ENCODE measurements around the gene TRIM44.
"Not testable (repeated sequence)": the region's sequence is repeated elsewhere in the genome, so short reads cannot be mapped to it uniquely, and the experiment has no call there.

TRIM44 gene

DNA sequence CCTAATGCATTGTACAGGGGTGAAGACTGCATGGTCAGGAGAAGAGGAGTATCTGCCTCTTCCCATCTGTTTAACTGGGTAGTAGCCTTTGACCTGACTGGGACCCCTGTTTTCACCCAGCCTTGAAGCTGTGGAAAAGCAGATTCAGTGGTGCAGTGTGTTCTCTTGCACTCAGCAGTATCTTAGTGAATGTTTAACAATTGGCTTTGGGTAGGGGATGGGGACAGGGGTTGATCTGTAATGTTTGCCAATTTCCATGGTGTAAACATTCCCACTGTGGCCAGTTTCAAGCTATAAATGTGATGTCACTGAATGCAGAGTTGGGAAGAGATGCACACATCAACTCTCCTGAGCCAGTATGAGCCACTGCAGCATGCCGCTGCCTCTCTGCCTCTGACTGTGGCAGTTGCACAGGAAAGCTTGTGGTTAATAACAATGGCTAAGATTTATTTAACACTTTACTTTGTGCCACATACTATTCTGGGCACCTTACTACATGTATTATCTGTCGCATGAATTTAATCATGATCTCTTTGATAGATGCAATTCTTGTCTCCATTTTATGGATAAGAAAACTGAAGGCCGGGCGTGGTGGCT lies 28.6 kb upstream of the TRIM44 start:
- no peak for DNase-seq

DNA sequence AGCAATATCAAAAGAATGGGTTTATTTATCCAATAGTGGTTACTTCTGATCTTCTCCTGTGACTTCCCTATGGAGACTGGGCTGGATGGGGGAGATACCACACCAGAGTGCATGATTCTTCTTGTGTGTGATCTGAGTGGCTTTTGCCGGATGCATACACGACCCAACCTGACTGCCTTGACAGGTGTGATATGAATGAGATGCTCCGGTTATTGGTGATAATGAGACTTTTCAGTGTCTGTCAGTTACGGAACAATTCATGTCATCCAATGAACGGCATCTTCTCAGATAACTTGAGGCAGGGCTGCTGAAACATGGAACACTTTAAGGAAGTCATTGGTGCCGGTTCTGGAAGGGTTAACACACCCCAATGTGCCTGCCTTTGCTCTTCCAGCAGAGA lies 26.6 kb upstream of the TRIM44 start:
- no peak for DNase-seq

DNA sequence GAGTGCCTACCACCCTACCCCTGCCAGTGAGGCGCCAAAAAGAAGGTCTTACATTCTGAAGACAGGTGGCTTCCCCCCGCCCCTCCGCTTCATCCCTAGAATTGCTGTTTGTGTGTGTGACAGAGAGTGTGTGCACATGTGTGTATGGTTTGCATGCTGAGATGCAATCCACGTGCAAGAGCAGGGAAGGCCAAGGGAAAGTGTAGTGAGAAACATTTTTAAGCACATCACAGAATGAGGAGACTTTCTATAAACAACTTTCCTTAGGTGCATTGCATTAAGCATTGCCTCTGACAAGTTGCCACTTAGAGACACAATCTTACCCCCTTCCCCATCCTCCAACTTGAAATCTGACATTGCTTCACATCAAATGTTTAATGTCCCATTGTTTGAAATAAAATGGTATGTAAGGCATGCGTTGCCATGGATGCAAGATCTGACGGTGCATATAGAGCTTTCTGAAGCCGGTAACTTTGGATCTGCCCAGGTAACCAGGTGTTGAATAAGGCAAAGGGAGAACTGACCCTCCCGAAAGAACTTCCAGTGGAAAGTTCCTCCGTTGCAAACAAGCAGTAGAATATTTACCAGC lies 22.9 kb upstream of the TRIM44 start:
- DNase-seq = no peak

DNA sequence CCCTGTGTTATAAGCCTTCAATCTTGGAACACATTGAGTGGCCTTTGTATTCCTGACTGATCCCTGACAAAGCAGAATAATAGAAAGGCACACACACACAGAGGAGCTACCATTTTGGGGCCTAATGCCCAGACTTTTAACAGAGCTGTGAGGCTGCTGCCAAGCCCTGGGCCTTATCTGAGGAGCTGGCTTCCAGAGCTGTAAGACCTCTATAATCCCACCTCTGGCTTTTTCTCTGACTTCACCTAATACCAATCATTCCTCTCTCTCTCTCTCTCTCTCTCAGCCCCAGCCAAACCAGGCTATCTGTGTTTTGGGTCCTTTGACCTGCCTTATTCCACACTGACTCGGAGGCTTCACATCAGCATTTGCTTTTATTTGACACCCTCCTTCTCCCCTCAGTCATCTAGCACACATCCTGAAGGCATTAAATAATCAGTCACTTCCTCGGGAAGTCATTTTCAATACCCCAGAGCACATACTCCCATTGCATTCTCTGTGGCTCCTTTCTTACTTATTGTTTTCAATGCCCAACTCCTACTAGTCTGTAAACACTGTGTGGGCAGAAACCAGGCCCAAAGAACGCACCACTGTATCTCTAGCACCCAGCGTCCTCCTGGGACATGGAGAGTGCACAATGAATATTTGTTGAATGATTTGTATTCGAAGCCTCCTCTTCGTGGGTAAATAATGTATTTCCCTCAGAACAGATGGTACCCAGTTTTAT lies 21.2 kb upstream of the TRIM44 start:
- DNase-seq = no peak

GRCh38 chr11:35641964-35642363 lies 20.6 kb upstream of the TRIM44 start:
- no peak for DNase-seq

DNA sequence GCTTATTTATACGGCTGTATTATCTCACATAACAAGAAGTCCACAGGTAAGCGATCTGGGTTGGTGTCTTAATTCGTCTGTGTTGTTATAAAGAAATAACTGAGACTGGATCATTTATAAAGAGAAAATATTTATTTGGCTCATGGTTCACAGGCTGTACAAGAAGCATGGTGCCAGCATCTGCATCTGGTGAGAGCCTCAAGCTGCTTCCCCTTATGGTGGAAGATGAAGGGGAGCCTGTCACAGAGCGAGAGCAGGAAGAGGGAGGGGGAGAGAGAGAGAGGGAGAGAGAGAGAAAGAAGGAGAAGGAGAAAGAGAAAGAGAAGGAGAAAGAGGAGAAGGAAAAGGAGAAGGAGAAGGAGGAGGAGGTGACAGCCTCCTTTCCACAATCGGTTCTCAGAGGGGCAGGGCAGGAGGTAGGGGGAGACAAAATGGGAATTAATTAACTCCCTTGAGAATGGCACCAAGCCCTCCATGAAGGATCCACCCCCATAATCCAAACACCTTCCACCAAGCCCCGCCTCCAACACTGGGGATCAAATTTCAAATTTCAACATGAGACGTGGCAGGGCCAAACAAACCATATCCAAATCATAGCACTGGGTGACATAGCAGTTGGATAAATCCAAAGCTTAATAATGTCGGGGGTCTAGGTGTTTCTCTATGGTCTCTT lies 15.0 kb upstream of the TRIM44 start:
- no peak for DNase-seq

DNA sequence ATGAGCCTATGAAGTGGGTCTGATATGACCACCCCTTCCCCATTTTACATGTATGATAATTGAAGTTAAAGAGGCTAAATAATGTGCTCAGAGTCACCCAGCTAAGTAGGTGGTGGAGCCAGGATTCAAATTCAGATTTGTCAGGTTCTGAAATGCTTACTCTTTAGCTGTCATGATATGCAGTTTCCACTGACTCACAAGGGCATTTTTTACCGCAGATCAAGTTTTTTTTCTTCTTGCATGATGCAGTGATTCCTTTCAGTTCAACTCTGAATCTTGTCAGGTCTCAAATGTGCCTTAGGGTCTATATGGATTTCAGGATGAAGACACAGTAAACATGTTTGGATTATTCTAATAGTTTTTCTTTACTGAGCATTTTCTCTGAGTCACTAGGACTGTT lies 12.6 kb upstream of the TRIM44 start:
- no peak for DNase-seq

DNA sequence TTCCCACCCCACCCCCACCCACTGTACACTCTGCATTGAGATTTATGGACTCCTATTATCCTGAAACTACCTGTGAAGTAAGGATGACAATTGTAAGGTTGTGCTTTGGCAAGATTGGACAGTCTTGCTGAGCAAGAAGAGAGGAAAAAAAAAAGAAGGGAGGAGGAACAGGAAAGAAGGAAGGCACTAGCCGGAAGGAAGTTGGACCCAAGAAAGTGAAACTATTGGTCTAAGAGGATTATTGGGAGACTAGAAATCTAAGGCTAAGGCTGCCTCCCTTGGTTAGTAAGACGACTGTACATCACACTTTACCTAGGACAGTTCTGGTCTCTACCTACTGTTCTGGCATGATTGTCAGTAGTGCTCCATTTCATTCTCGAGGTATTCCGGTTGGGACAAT lies 12.1 kb upstream of the TRIM44 start:
- no peak for DNase-seq

DNA sequence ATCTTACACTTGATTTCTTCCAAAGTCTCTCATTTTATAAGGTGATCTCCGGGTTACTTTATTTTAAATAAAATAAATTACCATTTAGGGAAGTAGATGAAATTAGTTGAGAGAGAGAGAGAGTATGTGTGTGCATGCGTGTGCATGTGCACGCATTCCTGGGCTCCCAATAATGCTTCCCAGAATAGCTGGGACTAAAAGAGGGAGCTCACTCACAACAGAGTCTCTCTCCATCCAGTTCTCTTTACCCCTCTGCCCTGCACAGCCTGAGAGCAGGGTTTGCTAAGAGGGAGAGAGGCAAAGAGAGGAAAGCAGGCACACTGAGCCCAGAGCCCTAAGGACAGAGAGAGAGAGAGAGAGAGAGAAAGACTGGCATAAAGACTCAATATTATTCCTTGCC lies 11.3 kb upstream of the TRIM44 start:
- DNase-seq = no peak

DNA sequence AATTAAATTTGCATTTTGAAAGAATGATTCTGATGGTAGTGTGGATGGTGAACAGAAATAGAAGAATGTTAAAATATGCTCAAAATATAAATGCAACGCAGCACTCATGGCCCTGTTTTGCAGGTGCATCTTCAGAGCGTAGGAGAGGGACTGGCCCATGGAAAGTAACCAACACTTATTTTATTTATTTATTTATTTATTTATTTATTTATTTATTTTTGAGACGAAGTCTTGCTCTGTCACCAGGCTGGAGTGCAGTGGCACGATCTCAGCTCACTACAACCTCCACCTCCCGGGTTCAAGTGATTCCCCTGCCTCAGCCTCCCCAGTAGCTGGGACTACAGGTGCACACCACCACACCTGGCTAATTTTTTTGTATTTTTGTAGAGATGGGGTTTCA lies 9.8 kb upstream of the TRIM44 start:
- DNase-seq = not testable (repeated sequence)

GRCh38 chr11:35654711-35655110 lies 7.9 kb upstream of the TRIM44 start:
- no peak for DNase-seq

- DNase-seq = no peak
Observed at GRCh38 chr11:35655254-35655653, 7.3 kb upstream of the TRIM44 start.

DNA sequence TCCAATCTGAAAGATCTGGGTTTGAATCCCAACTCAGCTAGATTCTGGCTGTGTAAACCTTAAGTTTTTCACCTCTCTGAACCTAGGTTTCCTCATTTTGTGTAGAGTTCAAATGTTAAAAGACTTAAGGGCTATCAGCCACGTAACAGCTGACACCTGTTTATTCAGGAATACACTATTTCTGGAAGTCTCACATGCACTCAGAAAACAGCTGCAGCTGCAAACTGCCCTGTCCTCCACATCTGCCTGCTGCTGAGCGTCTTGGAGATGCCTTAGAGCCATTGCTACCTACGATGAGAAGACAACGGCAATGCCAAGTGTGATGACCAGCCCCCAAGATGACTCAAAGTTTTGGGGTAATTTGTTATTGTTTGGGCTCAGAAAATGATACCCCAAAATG lies 6.7 kb upstream of the TRIM44 start:
- DNase-seq = no peak

DNA sequence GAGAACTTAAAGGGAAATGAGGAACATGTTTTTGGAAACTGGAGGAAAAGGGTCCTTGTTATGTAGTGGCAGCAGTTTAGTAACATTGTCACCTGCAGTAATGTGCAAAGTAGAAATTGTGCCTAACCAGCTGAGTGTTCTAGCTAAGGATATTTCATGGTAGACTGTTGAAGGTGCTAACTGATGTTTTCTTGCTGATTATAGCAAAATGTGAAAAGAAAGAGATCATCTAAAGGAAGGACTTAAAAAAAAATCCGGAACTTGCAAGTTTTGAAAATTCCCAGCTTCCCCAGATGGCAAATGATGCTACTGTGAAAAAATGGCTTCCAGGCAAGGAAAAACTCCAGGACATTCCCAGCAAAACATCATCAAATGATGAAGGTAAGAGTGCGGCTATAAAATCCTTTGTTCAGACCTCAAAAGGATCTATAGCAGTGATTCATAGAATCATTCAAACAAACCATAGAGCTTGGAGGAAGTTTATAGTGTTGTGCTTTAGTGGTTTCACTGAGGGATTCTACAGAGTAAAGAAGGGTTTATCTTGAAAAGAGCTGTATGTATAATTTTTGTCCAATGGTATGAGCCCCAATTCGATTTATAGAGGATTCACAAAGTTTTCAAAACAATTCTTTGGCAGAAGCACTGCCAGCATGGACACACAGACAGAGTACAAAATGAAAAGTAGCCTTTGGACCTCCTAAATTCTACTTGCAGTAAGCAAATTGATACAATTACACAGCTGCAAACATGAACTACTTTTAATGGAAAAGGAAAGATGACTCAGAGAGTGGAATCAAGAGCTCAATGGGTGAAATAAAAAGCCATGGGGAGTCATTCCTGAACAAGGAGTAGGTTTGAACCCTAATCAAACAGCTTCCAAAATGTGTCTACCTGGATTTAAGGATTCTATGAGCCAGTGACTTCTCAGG lies 4.3 kb upstream of the TRIM44 start:
- no peak for DNase-seq

- no peak for DNase-seq
Observed at GRCh38 chr11:35661534-35661933, 1.0 kb upstream of the TRIM44 start.

GRCh38 chr11:35662061-35662648 lies 420 bp upstream of the TRIM44 start:
- DNase-seq = peak; percentile 88

DNA sequence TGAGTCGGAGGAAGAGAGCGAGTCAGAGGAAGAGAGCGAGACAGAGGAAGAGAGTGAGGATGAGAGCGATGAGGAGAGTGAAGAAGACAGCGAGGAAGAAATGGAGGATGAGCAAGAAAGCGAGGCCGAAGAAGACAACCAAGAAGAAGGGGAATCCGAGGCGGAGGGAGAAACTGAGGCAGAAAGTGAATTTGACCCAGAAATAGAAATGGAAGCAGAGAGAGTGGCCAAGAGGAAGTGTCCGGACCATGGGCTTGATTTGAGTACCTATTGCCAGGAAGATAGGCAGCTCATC lies 780 bp downstream of the TRIM44 start:
- peak; percentile 33 for DNase-seq

DNA sequence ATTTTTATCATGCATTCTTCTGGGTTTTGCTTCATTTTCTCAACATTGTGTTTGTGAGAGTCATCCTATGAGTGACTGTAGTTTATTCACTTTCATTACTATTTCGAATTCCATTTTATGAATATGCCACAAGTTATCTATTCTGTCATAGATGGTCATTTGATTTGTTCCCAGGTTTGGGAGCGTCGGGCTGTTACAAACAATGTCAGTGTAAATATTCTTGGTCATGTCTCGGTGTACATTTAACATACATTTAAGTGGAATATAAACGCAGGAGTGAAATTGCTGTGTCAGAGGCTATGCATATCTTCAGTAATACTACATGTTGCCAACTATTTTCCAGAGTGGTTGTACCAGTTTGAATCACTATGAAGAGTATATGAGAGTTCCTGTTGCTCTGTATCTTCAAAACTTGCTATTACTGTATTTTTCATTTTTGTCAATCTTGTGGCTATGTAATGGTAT lies 2.4 kb downstream of the TRIM44 start:
- DNase-seq = peak; percentile 3

- no peak for DNase-seq
Observed at GRCh38 chr11:35667257-35667656, 4.7 kb downstream of the TRIM44 start.

DNA sequence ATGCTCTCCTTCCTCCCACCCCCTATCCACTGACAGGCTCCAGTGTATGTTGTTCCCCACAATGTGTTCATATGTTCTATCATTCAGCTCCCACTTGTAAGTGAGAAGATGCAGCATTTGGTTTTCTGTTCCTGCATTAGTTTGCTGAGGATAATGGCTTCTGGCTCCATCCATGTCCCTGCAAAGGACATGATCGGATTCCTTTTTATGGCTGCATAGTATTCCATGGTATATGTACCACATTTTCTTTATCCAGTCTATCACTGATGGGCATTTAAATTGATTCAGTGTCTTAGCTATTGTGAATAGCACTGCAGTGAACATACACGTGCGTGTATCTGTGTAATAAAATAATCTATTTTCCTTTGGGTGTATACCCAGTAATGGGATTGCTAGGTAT lies 5.8 kb downstream of the TRIM44 start:
- DNase-seq = not testable (repeated sequence)

DNA sequence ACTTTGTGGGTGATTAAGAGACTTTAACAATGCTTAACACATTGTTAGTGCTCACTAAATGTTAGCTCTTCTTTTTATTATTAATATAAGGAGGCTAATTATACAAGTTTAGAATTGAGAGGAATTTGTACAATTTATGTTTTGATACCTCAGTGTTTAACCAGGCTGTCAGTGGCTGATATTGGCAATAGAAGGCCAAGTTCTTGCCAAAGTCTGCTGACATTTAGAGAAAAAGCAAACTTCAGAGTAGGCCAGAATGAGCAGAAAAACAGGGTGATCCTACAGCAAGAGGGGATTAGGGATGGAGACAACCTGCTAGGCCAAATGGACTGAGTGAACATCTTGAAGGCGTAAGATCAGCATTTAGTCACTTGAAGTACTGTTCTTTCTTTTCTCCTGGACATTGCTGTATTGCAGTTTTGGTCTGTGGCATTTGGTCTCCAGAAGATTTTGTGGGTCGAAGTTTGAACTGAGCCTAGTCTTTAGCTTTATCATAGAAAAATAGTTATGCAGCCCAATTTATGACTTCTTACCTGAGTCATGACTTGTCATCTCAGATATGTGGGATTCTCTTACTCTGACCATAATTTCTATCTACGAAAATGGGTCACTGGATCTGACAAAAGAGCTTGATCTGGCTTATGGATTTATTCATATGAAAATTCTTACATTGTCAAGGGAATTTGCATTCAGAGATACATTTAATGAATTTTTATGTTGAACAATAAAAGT lies 9.0 kb downstream of the TRIM44 start:
- no peak for DNase-seq

GRCh38 chr11:35672608-35673007 lies 10.0 kb downstream of the TRIM44 start:
- no peak for DNase-seq
